Measurements from ENCODE around the gene NT5C2. TPM values are rescaled to one million over a fixed set of nuclear protein-coding genes. Genes with fewer than 3 reads are reported as not detected.
A peak's percentile ranks its signal among the peaks of the same experiment; 100 is the strongest.

Gene NT5C2
- total and polyA plus RNA-seq, 2 experiments from 2014 or later, result 52.6 to 69.0 TPM

DNA sequence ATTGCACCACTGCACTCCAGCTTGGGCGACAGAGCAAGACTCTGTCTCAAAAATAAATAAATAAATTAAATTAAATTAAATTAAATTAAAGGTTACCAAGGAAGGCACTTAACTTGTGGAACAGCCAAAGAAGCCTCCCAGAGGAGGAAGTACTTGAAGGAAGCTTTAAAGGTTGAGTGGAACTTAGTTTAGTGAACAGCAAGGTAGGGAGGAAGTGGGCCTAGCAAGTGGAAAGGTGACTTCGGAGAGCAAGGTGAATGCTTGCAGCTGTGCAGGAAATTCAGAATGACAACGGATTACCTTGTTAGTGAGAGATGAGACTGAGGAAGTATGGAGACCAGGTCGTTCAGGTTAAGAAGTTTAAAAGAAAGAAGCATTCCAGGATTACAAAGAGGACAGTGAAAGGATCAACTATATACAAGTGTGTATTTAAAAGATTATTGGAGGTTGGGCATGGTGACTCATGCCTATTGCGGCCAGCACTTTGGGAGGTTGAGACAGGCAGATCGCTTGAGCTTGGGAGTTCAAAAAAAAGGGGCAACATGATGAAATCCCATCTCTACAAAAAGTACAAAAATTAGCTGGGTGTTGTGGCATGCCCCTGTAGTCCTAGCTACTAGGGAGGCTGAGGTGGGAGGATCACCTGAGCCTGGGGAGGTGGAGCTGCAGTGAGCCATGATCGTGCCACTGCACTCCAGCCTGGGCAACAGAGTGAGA lies 39.9 kb upstream of the NT5C2 start:
- Histone ChIP-seq H3K4me3 (no peak overlapping the region), H2AFZ (0 out of 2 replicates have a peak overlapping the region, but pooled peaks have one; percentile 28), H3K27ac (no peak overlapping the region), H3K79me2 (ENCODE audit: insufficient read depth) (no peaks in the 10 kb centered on the region), H3K9me2 (ENCODE audit: insufficient read depth) (no peaks in the 10 kb centered on the region), H3K4me2 (ENCODE audit: unreplicated experiment) (no peak overlapping the region), H4K20me1 (ENCODE audit: insufficient read depth) (no peaks in the 10 kb centered on the region), H3K9ac (no peak overlapping the region), H3K4me1 (ENCODE audit: insufficient read depth) (peaks cover 46% of the 10 kb centered on the region), H3K9me3 (ENCODE audit: low read depth) (no peaks in the 10 kb centered on the region), H3K27me3 (replicated peaks; ENCODE audit: insufficient read depth) (no peaks in the 10 kb centered on the region), H3F3A (ENCODE audit: insufficient read depth) (peaks cover 37% of the 10 kb centered on the region), H3K36me3 (ENCODE audit: low read depth) (no peaks in the 10 kb centered on the region)
- in situ Hi-C loops (cut with MboI), result loop anchor here (10.0 kb wide), 1 partner anchor 318 kb away; the partner anchor contains the start of gene CNNM2
- DNase-seq, result peak; percentile 22
- TF ChIP-seq EZH2 (IDR thresholded peaks at IDR 0.05; ENCODE audit: insufficient read depth, poor library complexity, severe bottlenecking), result no peak
- WGBS, 2 experiments (ENCODE audit: low coverage in 1 of 2, low lambda C conversion rate in 2 of 2, missing lambda C conversion rate in 2 of 2), result 73 to 75% methylated on average over 7 of the region's 7 CpGs

DNA sequence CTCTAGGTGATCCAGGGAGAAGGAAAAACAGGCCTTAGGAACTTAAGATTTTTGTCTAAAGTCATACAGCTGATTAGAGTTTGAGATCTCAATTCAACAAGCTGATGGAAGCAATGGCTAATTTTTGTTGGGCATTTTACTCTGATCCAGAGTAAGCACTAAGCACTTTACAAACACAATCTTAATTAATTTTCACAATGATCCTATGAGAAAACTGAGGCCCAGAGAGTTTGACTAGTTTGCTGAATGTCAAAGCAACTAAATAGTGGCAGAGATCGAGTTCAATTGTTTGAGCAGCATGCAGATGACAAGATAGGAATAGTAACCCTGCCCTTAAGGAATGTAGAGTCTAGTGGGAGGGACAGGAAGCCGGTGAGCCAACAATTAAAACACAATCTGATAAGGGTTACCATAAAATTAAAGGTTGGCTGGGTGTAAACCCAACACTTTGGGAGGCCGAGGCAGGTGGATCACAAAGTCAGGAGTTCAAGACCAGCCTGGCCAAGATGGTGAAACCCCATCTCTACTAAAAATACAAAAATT lies 39.1 kb upstream of the NT5C2 start:
- Histone ChIP-seq H3K9ac (no peak overlapping the region), H3K4me1 (ENCODE audit: insufficient read depth) (peaks cover 47% of the 10 kb centered on the region), H3K9me2 (ENCODE audit: insufficient read depth) (no peaks in the 10 kb centered on the region), H2AFZ (no peak overlapping the region), H3K9me3 (ENCODE audit: low read depth) (no peaks in the 10 kb centered on the region), H3K27ac (peak overlapping the region; percentile 72), H3F3A (ENCODE audit: insufficient read depth) (peaks cover 38% of the 10 kb centered on the region), H3K79me2 (ENCODE audit: insufficient read depth) (no peaks in the 10 kb centered on the region), H3K36me3 (ENCODE audit: low read depth) (no peaks in the 10 kb centered on the region), H3K4me2 (ENCODE audit: unreplicated experiment) (peak overlapping the region; percentile 63), H4K20me1 (ENCODE audit: insufficient read depth) (no peaks in the 10 kb centered on the region), H3K27me3 (replicated peaks; ENCODE audit: insufficient read depth) (no peaks in the 10 kb centered on the region), H3K4me3 (no peak overlapping the region)
- DNase-seq, result no peak
- no peak for TF ChIP-seq EZH2 (IDR thresholded peaks at IDR 0.05; ENCODE audit: insufficient read depth, poor library complexity, severe bottlenecking)
- 88 to 89% methylated on average over 3 of the region's 3 CpGs for WGBS, 2 experiments (ENCODE audit: low coverage in 1 of 2, low lambda C conversion rate in 2 of 2, missing lambda C conversion rate in 2 of 2)
- in situ Hi-C loops (cut with MboI), result loop anchor here (10.0 kb wide), 1 partner anchor 317 kb away; the partner anchor contains the start of gene CNNM2

DNA sequence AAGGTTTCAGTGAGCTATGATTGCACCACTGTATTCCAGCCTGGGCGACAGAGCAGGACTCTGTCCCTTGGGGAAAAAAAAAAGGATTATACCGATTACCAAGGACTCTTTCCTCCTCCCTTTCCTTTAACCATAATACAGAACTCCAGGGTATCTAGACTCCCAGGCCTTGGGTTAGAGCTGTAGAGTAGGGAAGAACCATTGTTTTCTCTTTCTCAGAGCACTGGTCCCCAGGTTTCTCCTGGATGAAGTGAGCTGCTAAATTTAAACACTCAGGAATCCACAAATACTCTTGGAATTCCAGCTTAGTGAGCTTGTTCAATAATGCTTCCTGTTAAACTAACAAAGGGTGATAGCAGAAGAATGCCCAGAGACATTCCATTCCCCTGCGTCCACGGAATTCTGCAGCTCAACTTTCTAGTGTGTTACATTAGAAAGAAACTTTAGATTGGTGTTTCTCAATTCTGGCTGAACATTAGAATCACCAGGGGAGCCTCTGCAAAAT lies 38.0 kb upstream of the NT5C2 start:
- peak; percentile 93 for DNase-seq
- Histone ChIP-seq H3F3A (ENCODE audit: insufficient read depth) (peaks cover 42% of the 10 kb centered on the region), H3K27ac (peak overlapping the region; percentile 72), H2AFZ (peak overlapping the region; percentile 14), H3K4me2 (ENCODE audit: unreplicated experiment) (peak overlapping the region; percentile 63), H3K9me2 (ENCODE audit: insufficient read depth) (no peaks in the 10 kb centered on the region), H3K9ac (peak overlapping the region; percentile 23), H4K20me1 (ENCODE audit: insufficient read depth) (no peaks in the 10 kb centered on the region), H3K4me3 (peak overlapping the region; percentile 35; the same call in 1 of the 2 replicates), H3K79me2 (ENCODE audit: insufficient read depth) (no peaks in the 10 kb centered on the region), H3K36me3 (ENCODE audit: low read depth) (no peaks in the 10 kb centered on the region), H3K4me1 (ENCODE audit: insufficient read depth) (peaks cover 53% of the 10 kb centered on the region), H3K9me3 (ENCODE audit: low read depth) (no peaks in the 10 kb centered on the region), H3K27me3 (replicated peaks; ENCODE audit: insufficient read depth) (no peaks in the 10 kb centered on the region)
- 26 to 27% methylated on average over 4 of the region's 4 CpGs for WGBS, 2 experiments (ENCODE audit: low coverage in 1 of 2, low lambda C conversion rate in 2 of 2, missing lambda C conversion rate in 2 of 2)
- in situ Hi-C loops (cut with MboI), result loop anchor here (10.0 kb wide), 1 partner anchor 316 kb away; the partner anchor contains the start of gene CNNM2
- TF ChIP-seq EZH2phosphoT487 (IDR thresholded peaks at IDR 0.05; ENCODE audit: insufficient read depth, low read depth) (no peak), EZH2 (IDR thresholded peaks at IDR 0.05; ENCODE audit: insufficient read depth, poor library complexity, severe bottlenecking) (no peak)

DNA sequence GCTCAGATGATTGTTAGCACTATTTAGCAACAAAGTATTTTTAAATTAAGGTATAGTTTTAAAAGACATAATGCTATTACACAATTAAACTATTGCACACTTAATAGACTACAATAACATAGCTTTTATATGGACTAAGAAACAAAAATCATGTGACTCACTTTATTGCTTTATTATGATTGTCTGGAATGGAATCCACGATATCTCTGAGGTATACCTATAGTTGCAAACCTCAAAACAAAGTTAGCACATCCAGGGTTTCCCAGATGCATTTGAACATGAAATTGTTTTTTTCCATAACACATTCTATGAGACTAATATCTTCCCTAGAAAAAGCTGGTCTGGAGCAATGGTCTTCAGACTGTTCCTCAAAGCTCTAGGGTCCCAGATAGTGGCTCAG lies 34.3 kb upstream of the NT5C2 start:
- Histone ChIP-seq H3K36me3 (ENCODE audit: low read depth) (no peaks in the 10 kb centered on the region), H3K9ac (no peak overlapping the region), H2AFZ (no peak overlapping the region), H3K4me3 (no peak overlapping the region), H3K27ac (no peak overlapping the region), H4K20me1 (ENCODE audit: insufficient read depth) (no peaks in the 10 kb centered on the region), H3F3A (ENCODE audit: insufficient read depth) (peaks cover 46% of the 10 kb centered on the region), H3K79me2 (ENCODE audit: insufficient read depth) (no peaks in the 10 kb centered on the region), H3K9me3 (ENCODE audit: low read depth) (no peaks in the 10 kb centered on the region), H3K27me3 (replicated peaks; ENCODE audit: insufficient read depth) (no peaks in the 10 kb centered on the region), H3K9me2 (ENCODE audit: insufficient read depth) (no peaks in the 10 kb centered on the region), H3K4me1 (ENCODE audit: insufficient read depth) (peaks cover 45% of the 10 kb centered on the region), H3K4me2 (ENCODE audit: unreplicated experiment) (no peak overlapping the region)
- peak; percentile 19 for DNase-seq
- in situ Hi-C loops (cut with MboI), result no loop called here
- WGBS, 2 experiments (ENCODE audit: low coverage in 1 of 2, low lambda C conversion rate in 2 of 2, missing lambda C conversion rate in 2 of 2), result 75 to 81% methylated on average over 1 of the region's 1 CpG
- TF ChIP-seq EZH2phosphoT487 (IDR thresholded peaks at IDR 0.05; ENCODE audit: insufficient read depth, low read depth) (no peak), EZH2 (IDR thresholded peaks at IDR 0.05; ENCODE audit: insufficient read depth, poor library complexity, severe bottlenecking) (no peak)

Data from GM23248 (cell line).